Tibial artery (tissue), 4 donors: ENCODE data around the gene LGALS7.

Source experiments
- DNase-seq, 2 donors: peaks; one replicate each; pipeline ENCODE4 v3.0.0-alpha.2; 2019
- H3K27ac ChIP-seq, 2 donors: fragments of 200-600 bp; sonication (generic) in 1 of 2; 1 replicate in 1 of 2; 2 replicates in 1 of 2; pipeline ENCODE4 v1.5.1; 2018 to 2019; ENCODE audit warnings: mild to moderate bottlenecking in 1 of 2
- H3K27me3 ChIP-seq, 2 donors: fragments of 200-600 bp; sonication (generic) in 1 of 2; one replicate each; pipeline versions ENCODE4 v1.5.1 to v1.6.0; 2016 to 2019
- H3K36me3 ChIP-seq, 3 donors: fragments of 200-600 bp; sonication (generic) in 2 of 3; one replicate each; pipeline ENCODE4 v1.5.1; 2016 to 2019; ENCODE audit warnings: mild to moderate bottlenecking in 2 of 3
- H3K4me1 ChIP-seq, 4 donors: fragments of 200-600 bp; sonication (generic) in 2 of 4; 1 replicate in 3 of 4; 2 replicates in 1 of 4; pipeline ENCODE4 v1.5.1; 2016 to 2019
- H3K4me3 ChIP-seq, 2 donors: fragments of 200-600 bp; sonication (generic) in 1 of 2; 1 replicate in 1 of 2; 2 replicates in 1 of 2; pipeline ENCODE4 v1.5.1; 2018 to 2019; ENCODE audit warnings: mild to moderate bottlenecking in 2 of 2
- H3K9me3 ChIP-seq, 3 donors: fragments of 200-600 bp; sonication (generic) in 1 of 3; one replicate each; pipeline ENCODE4 v1.5.1; 2016 to 2019
- CTCF ChIP-seq, 2 experiments: fragments of 200-600 bp in 1 of 2; fragments of 450-650 bp in 1 of 2; IDR thresholded peaks; one replicate each; pipeline ENCODE4 v1.5.1; 2017 to 2019; ENCODE audit warnings: antibody characterized with exemption in 2 of 2, mild to moderate bottlenecking in 1 of 2, moderate library complexity in 1 of 2
- intact Hi-C: fragments of 100-400 bp; cut with DNase I; formaldehyde crosslinking; loops from one replicate; pipeline ENCODE4 v1.15.0; 2023; ENCODE audit warnings: low total_unique reads

Gene LGALS7

GRCh38 chr19:38728752-38729541, 44.4 kb downstream of the LGALS7 start:
- Histone ChIP-seq H3K27me3 (no peaks in the 10 kb centered on the region), H3K9me3 (no peaks in the 10 kb centered on the region), H3K4me1 (peaks cover 0 to 50% (median 27%) of the 10 kb centered on the region in 4 donors), H3K36me3 (peaks cover 66 to 80% (median 74%) of the 10 kb centered on the region in 3 donors), H3K27ac (peak overlapping the region; percentile 72 to 91), H3K4me3 (no peak overlapping the region)
- intact Hi-C loops = loop anchor here (5.0 kb wide), 1 partner anchor 82 kb away; the partner anchor contains the start of gene ACTN4
- TF ChIP-seq CTCF (IDR thresholded peaks at IDR 0.05) = no peak
- peak in 1 of 2 donors; percentile 73 for DNase-seq

GRCh38 chr19:38727868-38728660, 45.3 kb downstream of the LGALS7 start:
- Histone ChIP-seq H3K4me1 (peaks cover 0 to 50% (median 22%) of the 10 kb centered on the region in 4 donors), H3K9me3 (no peaks in the 10 kb centered on the region), H3K27me3 (no peaks in the 10 kb centered on the region), H3K4me3 (no peak overlapping the region), H3K36me3 (peaks cover 75 to 88% (median 82%) of the 10 kb centered on the region in 3 donors), H3K27ac (peak overlapping the region; percentile 72 to 91)
- no peak for DNase-seq
- TF ChIP-seq CTCF (IDR thresholded peaks at IDR 0.05) = no peak
- intact Hi-C loops = loop anchor here (5.0 kb wide), 1 partner anchor 81 kb away; the partner anchor contains the start of gene ACTN4

GRCh38 chr19:38727306-38727867, 45.9 kb downstream of the LGALS7 start:
- DNase-seq = no peak
- Histone ChIP-seq H3K36me3 (peaks cover 82 to 95% (median 89%) of the 10 kb centered on the region in 3 donors), H3K27me3 (no peaks in the 10 kb centered on the region), H3K4me1 (peaks cover 0 to 53% (median 23%) of the 10 kb centered on the region in 4 donors), H3K9me3 (no peaks in the 10 kb centered on the region), H3K27ac (peak overlapping the region; percentile 72 to 91), H3K4me3 (no peak overlapping the region)
- TF ChIP-seq CTCF (IDR thresholded peaks at IDR 0.05) = no peak
- intact Hi-C loops = loop anchor here (5.0 kb wide), 1 partner anchor 80 kb away; the partner anchor contains the start of gene ACTN4

- H3K9me3 ChIP-seq = no peaks in the 10 kb centered on the region
- H3K27me3 ChIP-seq = no peaks in the 10 kb centered on the region
- no peak overlapping the region for H3K4me3 ChIP-seq
- H3K36me3 ChIP-seq = peaks cover 87 to 100% (median 94%) of the 10 kb centered on the region in 3 donors
- DNase-seq = no peak
- intact Hi-C loops = loop anchor here (5.0 kb wide), 1 partner anchor 80 kb away; the partner anchor contains the start of gene ACTN4
- H3K27ac ChIP-seq = peak overlapping the region; percentile 72 to 91
- TF ChIP-seq CTCF (IDR thresholded peaks at IDR 0.05) = no peak
- peaks cover 0 to 56% (median 27%) of the 10 kb centered on the region in 4 donors for H3K4me1 ChIP-seq
Measured at GRCh38 chr19:38726761-38727301, 46.5 kb downstream of the LGALS7 start.

- Histone ChIP-seq H3K4me3 (no peak overlapping the region), H3K36me3 (peaks cover 92 to 100% (median 94%) of the 10 kb centered on the region in 3 donors), H3K27me3 (no peaks in the 10 kb centered on the region), H3K27ac (peak overlapping the region; percentile 72 to 91), H3K4me1 (peaks cover 0 to 62% (median 32%) of the 10 kb centered on the region in 4 donors), H3K9me3 (no peaks in the 10 kb centered on the region)
- TF ChIP-seq CTCF (IDR thresholded peaks at IDR 0.05) = no peak
- intact Hi-C loops = loop anchor here (5.0 kb wide), 1 partner anchor 79 kb away; the partner anchor contains the start of gene ACTN4
- DNase-seq = no peak
Measured at GRCh38 chr19:38726284-38726673, 47.0 kb downstream of the LGALS7 start.
